Activated B cell treated with CpG ODN at 0.5 μM for 24 hours (primary cell): ENCODE results near the gene SMIM20. TPM values are rescaled to one million over a fixed set of nuclear protein-coding genes. Genes with fewer than 3 reads are reported as not detected.
A peak's percentile ranks its signal among the peaks of the same experiment; 100 is the strongest.

Source experiments
- ATAC-seq: fragments of 200-7000 bp; cut with Tn5 transposase; one replicate; pipeline ENCODE4 v1.10.0; 2021; ENCODE audit warnings: low read depth, mild to moderate bottlenecking, moderate library complexity
- CTCF ChIA-PET: fragments of 350-600 bp; sonication (Branson Sonifier 250); formaldehyde crosslinking; loops from one replicate; lab custom pipeline; 2021; ENCODE audit warnings: antibody characterized with exemption; lab: Charles Lee
- POLR2A ChIA-PET: fragments of 350-600 bp; sonication (Branson Sonifier 250); formaldehyde crosslinking; loops from one replicate; lab custom pipeline; 2021; ENCODE audit warnings: antibody characterized with exemption; lab: Charles Lee
- DNase-seq: peaks from one replicate; pipeline ENCODE4 v3.0.0; 2022
- H3K27ac Mint-ChIP-seq: one replicate; pipeline ENCODE4 v1.8.0; 2020; ENCODE audit warnings: mixed read lengths
- H3K27me3 Mint-ChIP-seq: one replicate; pipeline ENCODE4 v1.8.0; 2021; ENCODE audit warnings: mixed read lengths
- H3K36me3 Mint-ChIP-seq: one replicate; pipeline ENCODE4 v1.8.0; 2021; ENCODE audit warnings: low read depth, mixed read lengths
- H3K4me1 Mint-ChIP-seq: one replicate; pipeline ENCODE4 v1.8.0; 2021; ENCODE audit warnings: mixed read lengths
- H3K4me3 Mint-ChIP-seq: one replicate; pipeline ENCODE4 v1.8.0; 2020; ENCODE audit warnings: mild to moderate bottlenecking, mixed read lengths
- H3K9me3 Mint-ChIP-seq: one replicate; pipeline ENCODE4 v1.8.0; 2020; ENCODE audit warnings: mixed read lengths
- intact Hi-C: fragments of 100-400 bp; cut with micrococcal nuclease; formaldehyde crosslinking; loops from one replicate; pipeline ENCODE4 v1.15.1; 2024
- total RNA-seq: library from RNA; stranded (reverse); gene quantifications from 2 replicates; pipeline ENCODE4 v1.2.3, GENCODE V29; 2022
- TF ChIP-seq, protein P1 (sequence below): fragments of 200-600 bp; IDR thresholded peaks from one replicate; pipeline ENCODE4 v1.8.0; 2022; ENCODE audit warnings: antibody characterized with exemption, mild to moderate bottlenecking

Gene SMIM20
- total RNA-seq, 1 donor from 2014 or later = 18.7 TPM

DNA sequence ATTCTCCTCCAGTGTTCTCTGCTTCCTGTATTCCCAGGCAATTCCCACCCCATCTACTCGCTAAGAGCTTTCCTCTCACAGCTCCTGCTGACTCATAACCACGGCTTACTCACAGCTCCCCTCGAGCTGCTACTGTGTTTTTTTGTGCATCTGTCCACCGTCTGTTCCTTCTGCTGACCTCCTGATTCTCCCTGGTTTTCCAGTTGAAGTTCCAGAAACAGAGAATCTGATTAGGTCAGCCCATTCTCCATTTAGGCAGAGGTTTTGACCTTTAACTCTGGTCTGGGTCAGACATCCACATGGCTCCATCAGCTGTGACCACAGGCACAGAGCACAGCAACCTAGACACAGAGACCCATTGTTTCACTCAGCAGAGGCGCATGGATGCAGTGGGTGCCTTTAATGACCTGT is 5.5 kb upstream of the SMIM20 start:
- Mint-ChIP-seq H3K4me3 (no peak overlapping the region), H3K4me1 (peaks cover 61% of the 10 kb centered on the region)

DNA sequence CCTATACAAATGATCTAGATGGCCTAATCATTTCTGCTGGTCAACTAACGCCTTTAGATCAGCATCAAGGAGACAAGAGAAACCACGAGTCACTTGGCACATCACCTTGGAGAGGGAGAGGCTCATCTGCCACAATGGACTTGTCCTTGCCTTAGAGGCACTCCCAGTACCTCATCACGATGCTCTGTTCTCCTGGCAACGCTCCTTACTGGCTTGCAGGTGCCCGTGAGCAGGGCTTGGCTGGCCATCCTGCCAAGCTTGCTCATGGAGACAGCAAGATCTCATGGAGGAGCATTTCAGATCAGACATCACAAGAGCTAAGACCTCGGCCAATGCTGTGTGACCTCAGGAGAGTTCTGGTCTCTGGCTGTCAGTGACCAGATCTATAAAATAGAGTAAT is 2.7 kb upstream of the SMIM20 start:
- Mint-ChIP-seq H3K27me3 (no peaks in the 10 kb centered on the region), H3K9me3 (no peaks in the 10 kb centered on the region), H3K36me3 (peaks cover 12% of the 10 kb centered on the region), H3K27ac (no peak overlapping the region), H3K4me1 (peaks cover 50% of the 10 kb centered on the region), H3K4me3 (no peak overlapping the region)
- ChIA-PET POLR2A (interaction anchor here (0.6 to 5.9 kb wide), 6 partner anchors 32 to 141 kb away, joined by 4 to 116 read pairs (median 52); no protein-coding TSS in a partner anchor), CTCF (interaction anchor here (1.2 kb wide), 1 partner anchor 41 kb away, joined by 3 read pairs; no protein-coding TSS in a partner anchor)
- ATAC-seq (no peak), DNase-seq (no peak)
- TF ChIP-seq, protein P1, sequence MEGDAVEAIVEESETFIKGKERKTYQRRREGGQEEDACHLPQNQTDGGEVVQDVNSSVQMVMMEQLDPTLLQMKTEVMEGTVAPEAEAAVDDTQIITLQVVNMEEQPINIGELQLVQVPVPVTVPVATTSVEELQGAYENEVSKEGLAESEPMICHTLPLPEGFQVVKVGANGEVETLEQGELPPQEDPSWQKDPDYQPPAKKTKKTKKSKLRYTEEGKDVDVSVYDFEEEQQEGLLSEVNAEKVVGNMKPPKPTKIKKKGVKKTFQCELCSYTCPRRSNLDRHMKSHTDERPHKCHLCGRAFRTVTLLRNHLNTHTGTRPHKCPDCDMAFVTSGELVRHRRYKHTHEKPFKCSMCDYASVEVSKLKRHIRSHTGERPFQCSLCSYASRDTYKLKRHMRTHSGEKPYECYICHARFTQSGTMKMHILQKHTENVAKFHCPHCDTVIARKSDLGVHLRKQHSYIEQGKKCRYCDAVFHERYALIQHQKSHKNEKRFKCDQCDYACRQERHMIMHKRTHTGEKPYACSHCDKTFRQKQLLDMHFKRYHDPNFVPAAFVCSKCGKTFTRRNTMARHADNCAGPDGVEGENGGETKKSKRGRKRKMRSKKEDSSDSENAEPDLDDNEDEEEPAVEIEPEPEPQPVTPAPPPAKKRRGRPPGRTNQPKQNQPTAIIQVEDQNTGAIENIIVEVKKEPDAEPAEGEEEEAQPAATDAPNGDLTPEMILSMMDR = no peak
- intact Hi-C loops = loop anchor here (5.0 to 10.0 kb wide), 3 partner anchors 671 to 1083 kb away; partner anchors contain the start of genes PI4K2B and TBC1D19

More for the DNA sequence above, 5.5 kb upstream of the SMIM20 start:
- TF ChIP-seq, protein P1 = no peak
- Mint-ChIP-seq H3K27me3 (no peaks in the 10 kb centered on the region), H3K27ac (no peak overlapping the region), H3K36me3 (peaks cover 4% of the 10 kb centered on the region), H3K9me3 (no peaks in the 10 kb centered on the region)
- ATAC-seq = no peak
- CTCF ChIA-PET = interaction anchor here (2.6 kb wide), 1 partner anchor 66 kb away, joined by 8 read pairs; no protein-coding TSS in a partner anchor
- POLR2A ChIA-PET = no interaction called here
- no peak for DNase-seq
- intact Hi-C loops = no loop called here

DNA sequence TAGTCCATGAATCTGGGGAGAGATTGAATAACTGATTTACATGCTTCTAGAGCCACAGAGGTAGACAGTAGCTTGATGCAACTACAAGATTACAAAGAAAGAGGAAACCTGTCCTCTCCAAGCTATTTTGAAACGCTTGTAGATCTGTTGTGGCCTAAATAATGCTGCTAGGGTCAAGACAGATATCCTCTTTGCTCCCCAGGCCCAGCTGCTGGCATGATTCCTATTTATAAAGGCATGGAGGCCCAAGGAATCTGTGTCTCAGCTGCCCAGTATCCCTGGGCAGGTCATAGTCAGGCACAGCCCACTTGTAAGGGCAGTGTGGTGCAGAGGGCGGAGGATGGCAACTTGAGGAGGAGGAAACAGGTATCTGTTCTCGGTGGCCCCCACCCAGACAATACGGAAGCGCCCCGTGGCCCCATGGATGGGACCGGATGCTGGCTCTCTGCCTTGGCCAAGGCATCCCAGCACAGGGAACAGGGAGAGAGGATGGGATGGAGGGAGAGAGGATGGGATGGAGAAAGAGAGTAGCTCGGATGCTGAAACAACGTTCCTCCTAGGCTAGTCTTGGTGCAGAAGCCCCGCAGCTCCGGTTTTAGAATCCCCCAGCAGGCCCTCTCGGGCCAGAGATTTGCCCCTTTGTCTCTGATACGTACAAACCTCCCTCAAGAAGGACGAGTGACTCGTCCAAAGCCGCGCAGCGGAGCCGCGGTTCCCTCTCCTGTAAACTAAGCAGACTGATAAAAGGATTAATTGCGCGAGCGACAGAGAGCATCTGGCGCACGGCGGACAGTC is 767 bp upstream of the SMIM20 start:
- TF ChIP-seq, protein P1 = no peak
- POLR2A ChIA-PET = interaction anchor here (0.7 to 5.9 kb wide), 16 partner anchors 9 to 406 kb away, joined by 3 to 116 read pairs (median 17); no protein-coding TSS in a partner anchor
- peak overlapping the region; percentile 99 for H3K4me3 Mint-ChIP-seq
- H3K27me3 Mint-ChIP-seq = no peaks in the 10 kb centered on the region
- ATAC-seq (peak; percentile 30), DNase-seq (peak; percentile 51)
- no peaks in the 10 kb centered on the region for H3K9me3 Mint-ChIP-seq
- intact Hi-C loops = loop anchor here (5.0 to 10.0 kb wide), 3 partner anchors 669 to 1082 kb away; partner anchors contain the start of genes PI4K2B and TBC1D19
- H3K27ac Mint-ChIP-seq = peak overlapping the region; percentile 97
- H3K4me1 Mint-ChIP-seq = peaks cover 39% of the 10 kb centered on the region
- H3K36me3 Mint-ChIP-seq = peaks cover 13% of the 10 kb centered on the region
- CTCF ChIA-PET = interaction anchor here (0.7 to 2.9 kb wide), 6 partner anchors 8 to 122 kb away, joined by 3 to 16 read pairs (median 4); no protein-coding TSS in a partner anchor

DNA sequence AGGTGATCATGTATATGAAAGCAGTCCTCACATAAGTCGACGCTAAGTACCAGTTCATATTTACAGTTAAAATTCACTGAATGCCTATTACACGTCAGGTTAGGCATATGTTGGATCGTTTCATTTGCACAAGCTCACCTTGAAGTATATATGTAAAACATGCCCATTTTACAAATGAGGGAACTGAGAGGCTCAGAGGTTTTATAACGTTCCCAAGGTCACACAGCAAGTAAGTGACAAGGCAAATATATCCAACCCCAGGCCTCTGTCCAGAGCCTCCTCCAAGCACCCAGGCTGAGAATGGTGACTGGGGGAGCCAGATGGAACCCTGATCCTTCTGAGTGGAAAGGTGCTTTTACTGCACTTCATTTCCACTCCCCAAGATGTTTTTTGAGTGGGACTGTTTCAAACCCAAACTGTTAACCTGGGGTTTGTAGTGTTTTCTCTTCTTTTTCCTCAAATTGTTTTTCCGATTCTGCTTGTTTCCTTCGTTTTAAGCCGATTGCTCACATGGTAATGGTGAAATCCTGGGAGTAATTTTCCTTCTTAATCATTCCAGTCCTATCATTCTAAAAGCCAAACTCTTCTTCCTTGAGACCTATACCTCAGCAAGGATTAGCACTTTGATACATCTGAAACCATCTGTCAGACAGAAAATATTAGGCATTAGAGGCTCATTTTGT is 791 bp downstream of the SMIM20 start:
- H3K27me3 Mint-ChIP-seq = no peaks in the 10 kb centered on the region
- H3K4me1 Mint-ChIP-seq = peaks cover 36% of the 10 kb centered on the region
- peaks cover 13% of the 10 kb centered on the region for H3K36me3 Mint-ChIP-seq

More for the DNA sequence above, 791 bp downstream of the SMIM20 start:
- TF ChIP-seq, protein P1 = no peak
- ChIA-PET CTCF (interaction anchor here (0.9 to 2.9 kb wide), 4 partner anchors 55 to 73 kb away, joined by 3 to 16 read pairs (median 6); no protein-coding TSS in a partner anchor), POLR2A (interaction anchor here (0.5 to 5.9 kb wide), 13 partner anchors 10 to 669 kb away, joined by 3 to 116 read pairs (median 23); no protein-coding TSS in a partner anchor)
- intact Hi-C loops = loop anchor here (1.0 to 10.0 kb wide), 11 partner anchors 11 to 1080 kb away; partner anchors contain the start of genes PI4K2B, STIM2, TBC1D19 and ZCCHC4
- ATAC-seq (no peak), DNase-seq (no peak)
- Mint-ChIP-seq H3K4me3 (peak overlapping the region; percentile 99), H3K27ac (peak overlapping the region; percentile 97), H3K9me3 (no peaks in the 10 kb centered on the region)
